Kidney (tissue), 14 donors: Measurements from ENCODE around the gene NAA11. TPM values are rescaled to one million over a fixed set of nuclear protein-coding genes. Genes with fewer than 3 reads are reported as not detected.

ENCODE experiments used
- DNase-seq, 5 donors: peaks; one replicate each; pipeline ENCODE4 v3.0.0-alpha.2; 2013 to 2020
- FAIRE-seq: peaks from 2 replicates; lab custom pipeline; 2012; peaks lifted over from hg19 to GRCh38; lab: Jason Lieb, UNC
- H3K27ac ChIP-seq, 2 donors: one replicate each; pipeline ENCODE4 v1.7.0; 2013; ENCODE audit warnings: low read depth in 2 of 2, low read length in 2 of 2, inconsistent platforms in 1 of 2
- H3K27me3 ChIP-seq: one replicate; pipeline ENCODE4 v1.7.1; 2013; ENCODE audit warnings: low read length, inconsistent platforms; ENCODE audit not compliant: control insufficient read depth, insufficient read depth
- H3K36me3 ChIP-seq, 3 donors: one replicate each; pipeline versions ENCODE4 v1.7.0 to v1.7.1; 2013; ENCODE audit warnings: low read length in 3 of 3, control low read depth in 1 of 3, inconsistent platforms in 1 of 3; ENCODE audit not compliant: insufficient read depth in 3 of 3, control insufficient read depth in 2 of 3
- H3K4me1 ChIP-seq, 3 donors: one replicate each; pipeline versions ENCODE4 v1.7.0 to v1.7.1; 2013; ENCODE audit warnings: low read length in 3 of 3, inconsistent platforms in 1 of 3, low read depth in 1 of 3; ENCODE audit not compliant: control insufficient read depth in 2 of 3, insufficient read depth in 2 of 3
- H3K4me3 ChIP-seq, 3 donors: one replicate each; pipeline versions ENCODE4 v1.7.0 to v1.8.1; 2013; ENCODE audit warnings: low read length in 3 of 3, control low read depth in 1 of 3, inconsistent platforms in 1 of 3
- H3K9ac ChIP-seq, 3 donors: one replicate each; pipeline versions ENCODE4 v1.7.0 to v1.7.1; 2013; ENCODE audit warnings: low read length in 3 of 3, control low read depth in 1 of 3, inconsistent platforms in 1 of 3
- H3K9me3 ChIP-seq, 3 donors: one replicate each; pipeline versions ENCODE4 v1.7.0 to v1.7.1; 2013; ENCODE audit warnings: low read length in 3 of 3, control low read depth in 1 of 3, inconsistent platforms in 1 of 3; ENCODE audit not compliant: control insufficient read depth in 2 of 3, insufficient read depth in 1 of 3
- intact Hi-C: fragments of 100-400 bp; cut with DNase I; formaldehyde crosslinking; loops from one replicate; pipeline ENCODE4 v1.11.1; 2022
- polyA plus RNA-seq: library from polyadenylated mRNA; stranded (reverse); fragments of 350-450 nt; fragmentation: Illumina TruSeq; extraction: RNeasy Lipid Tissue Mini Kit (QIAGEN cat#74804); gene quantifications from one replicate; pipeline ENCODE4 v1.2.3, GENCODE V29; 2014; ENCODE audit warnings: low read depth, low replicate concordance; ENCODE audit not compliant: insufficient read depth
- total RNA-seq: library from RNA; stranded (reverse); fragmentation: NEBNext Ultra II Directional; extraction: Animal tissue kit (Norgen Biotek cat#: 25700); gene quantifications from one replicate; pipeline ENCODE4 v1.2.1, GENCODE V29; 2021
- TF ChIP-seq, protein P1 (sequence below): IDR thresholded peaks from 3 replicates; pipeline ENCODE4 v1.5.1; 2012; ENCODE audit warnings: mild to moderate bottlenecking, moderate library complexity, borderline replicate concordance; ENCODE audit not compliant: insufficient read depth; ENCODE audit errors: extremely low read depth
- donor health status: control.
- donor health status: control.
- donor health status: control.
- donor health status: control.
- donor health status: control.
- donor health status: DM: yes; HTN: yes; CAD: no.
- donor health status: Normal renal cell carcinoma (clear cell type).

NAA11 gene
- total and polyA plus RNA-seq, 2 donors from 2014 or later: not detected

GRCh38 chr4:79366422-79366821 lies 40.6 kb upstream of the NAA11 start:
- H3K4me1 ChIP-seq: no peaks in the 10 kb centered on the region
- H3K27me3 ChIP-seq: no peaks in the 10 kb centered on the region
- no peak for FAIRE-seq
- H3K4me3 ChIP-seq: no peak overlapping the region
- DNase-seq: no peak
- no peaks in the 10 kb centered on the region for H3K9me3 ChIP-seq
- intact Hi-C loops: no loop called here
- H3K27ac ChIP-seq: no peak overlapping the region
- TF ChIP-seq, protein P1, sequence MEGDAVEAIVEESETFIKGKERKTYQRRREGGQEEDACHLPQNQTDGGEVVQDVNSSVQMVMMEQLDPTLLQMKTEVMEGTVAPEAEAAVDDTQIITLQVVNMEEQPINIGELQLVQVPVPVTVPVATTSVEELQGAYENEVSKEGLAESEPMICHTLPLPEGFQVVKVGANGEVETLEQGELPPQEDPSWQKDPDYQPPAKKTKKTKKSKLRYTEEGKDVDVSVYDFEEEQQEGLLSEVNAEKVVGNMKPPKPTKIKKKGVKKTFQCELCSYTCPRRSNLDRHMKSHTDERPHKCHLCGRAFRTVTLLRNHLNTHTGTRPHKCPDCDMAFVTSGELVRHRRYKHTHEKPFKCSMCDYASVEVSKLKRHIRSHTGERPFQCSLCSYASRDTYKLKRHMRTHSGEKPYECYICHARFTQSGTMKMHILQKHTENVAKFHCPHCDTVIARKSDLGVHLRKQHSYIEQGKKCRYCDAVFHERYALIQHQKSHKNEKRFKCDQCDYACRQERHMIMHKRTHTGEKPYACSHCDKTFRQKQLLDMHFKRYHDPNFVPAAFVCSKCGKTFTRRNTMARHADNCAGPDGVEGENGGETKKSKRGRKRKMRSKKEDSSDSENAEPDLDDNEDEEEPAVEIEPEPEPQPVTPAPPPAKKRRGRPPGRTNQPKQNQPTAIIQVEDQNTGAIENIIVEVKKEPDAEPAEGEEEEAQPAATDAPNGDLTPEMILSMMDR: no peak
- H3K36me3 ChIP-seq: no peaks in the 10 kb centered on the region
- no peak overlapping the region for H3K9ac ChIP-seq

GRCh38 chr4:79364061-79364460 lies 38.2 kb upstream of the NAA11 start:
- Histone ChIP-seq H3K4me1 (no peaks in the 10 kb centered on the region), H3K36me3 (no peaks in the 10 kb centered on the region), H3K4me3 (no peak overlapping the region), H3K9ac (no peak overlapping the region), H3K9me3 (no peaks in the 10 kb centered on the region), H3K27me3 (no peaks in the 10 kb centered on the region), H3K27ac (no peak overlapping the region)
- DNase-seq (no peak), FAIRE-seq (no peak)
- TF ChIP-seq, protein P1: no peak
- intact Hi-C loops: no loop called here

GRCh38 chr4:79362626-79363025 lies 36.8 kb upstream of the NAA11 start:
- Histone ChIP-seq H3K36me3 (no peaks in the 10 kb centered on the region), H3K9me3 (no peaks in the 10 kb centered on the region), H3K4me3 (no peak overlapping the region), H3K9ac (no peak overlapping the region), H3K27me3 (no peaks in the 10 kb centered on the region), H3K27ac (no peak overlapping the region), H3K4me1 (no peaks in the 10 kb centered on the region)
- TF ChIP-seq, protein P1: no peak
- FAIRE-seq (no peak), DNase-seq (no peak)
- intact Hi-C loops: no loop called here

GRCh38 chr4:79360006-79360405 lies 34.1 kb upstream of the NAA11 start:
- H3K36me3 ChIP-seq: no peaks in the 10 kb centered on the region
- FAIRE-seq: no peak
- H3K9ac ChIP-seq: no peak overlapping the region
- TF ChIP-seq, protein P1: no peak
- H3K4me1 ChIP-seq: no peaks in the 10 kb centered on the region
- no peak overlapping the region for H3K27ac ChIP-seq
- H3K4me3 ChIP-seq: no peak overlapping the region
- DNase-seq: no peak
- H3K9me3 ChIP-seq: no peaks in the 10 kb centered on the region
- H3K27me3 ChIP-seq: no peaks in the 10 kb centered on the region
- intact Hi-C loops: no loop called here
